Nephron (organoid): ENCODE results near the gene OTUD5.
"Not testable (repeated sequence)": the region's sequence is repeated elsewhere in the genome, so short reads cannot be mapped to it uniquely, and the experiment has no call there.

ENCODE experiments used
- H3K27ac Mint-ChIP-seq, 3 experiments: 2 replicates each; pipeline ENCODE4 v1.8.0; 2020; ENCODE audit warnings: mixed read lengths in 3 of 3, mild to moderate bottlenecking in 2 of 3, moderate library complexity in 1 of 3
- H3K27me3 Mint-ChIP-seq: 2 replicates; pipeline ENCODE4 v1.8.0; 2021; ENCODE audit warnings: low read depth, mild to moderate bottlenecking, moderate library complexity, mixed read lengths
- H3K36me3 Mint-ChIP-seq: 2 replicates; pipeline ENCODE4 v1.8.0; 2020; ENCODE audit warnings: low read depth, mixed read lengths
- H3K4me1 Mint-ChIP-seq: 2 replicates; pipeline ENCODE4 v1.8.0; 2020; ENCODE audit warnings: mixed read lengths
- H3K4me3 Mint-ChIP-seq, 3 experiments: 2 replicates each; pipeline ENCODE4 v1.8.0; 2020; ENCODE audit warnings: mild to moderate bottlenecking in 3 of 3, mixed read lengths in 3 of 3, moderate library complexity in 2 of 3
- H3K9me3 Mint-ChIP-seq: 2 replicates; pipeline ENCODE4 v1.8.0; 2020; ENCODE audit warnings: mixed read lengths
- CTCF ChIP-seq, 3 experiments: fragments of 200-600 bp; sonication (generic); IDR thresholded peaks; one replicate each; pipeline ENCODE4 v1.5.0; 2021; ENCODE audit warnings: antibody characterized with exemption in 3 of 3; ENCODE audit not compliant: unreplicated experiment in 3 of 3

OTUD5 gene

GRCh38 chrX:48989483-48989882 is 32.1 kb upstream of the OTUD5 start:
- H3K36me3 Mint-ChIP-seq: peaks cover 34% of the 10 kb centered on the region
- no peak overlapping the region for H3K27ac Mint-ChIP-seq
- no peaks in the 10 kb centered on the region for H3K27me3 Mint-ChIP-seq
- H3K4me3 Mint-ChIP-seq: no peak overlapping the region
- no peaks in the 10 kb centered on the region for H3K4me1 Mint-ChIP-seq
- peaks cover 9% of the 10 kb centered on the region for H3K9me3 Mint-ChIP-seq
- TF ChIP-seq CTCF (IDR thresholded peaks at IDR 0.05; ENCODE audit: unreplicated experiment in 3 of 3): no peak

- no peak for TF ChIP-seq CTCF (IDR thresholded peaks at IDR 0.05; ENCODE audit: unreplicated experiment in 3 of 3)
- Mint-ChIP-seq H3K36me3 (peaks cover 50% of the 10 kb centered on the region), H3K27ac (no peak overlapping the region), H3K27me3 (peaks cover 6% of the 10 kb centered on the region), H3K9me3 (peaks cover 12% of the 10 kb centered on the region), H3K4me3 (no peak overlapping the region), H3K4me1 (no peaks in the 10 kb centered on the region)
Observed at GRCh38 chrX:48983896-48984295, 26.5 kb upstream of the OTUD5 start.

- no peak for TF ChIP-seq CTCF (IDR thresholded peaks at IDR 0.05; ENCODE audit: unreplicated experiment in 3 of 3)
- Mint-ChIP-seq H3K4me1 (no peaks in the 10 kb centered on the region), H3K9me3 (peaks cover 14% of the 10 kb centered on the region), H3K36me3 (peaks cover 50% of the 10 kb centered on the region), H3K27me3 (peaks cover 6% of the 10 kb centered on the region), H3K27ac (no peak overlapping the region), H3K4me3 (no peak overlapping the region)
Observed at GRCh38 chrX:48983081-48983480, 25.7 kb upstream of the OTUD5 start.

GRCh38 chrX:48981178-48981577 is 23.8 kb upstream of the OTUD5 start:
- no peaks in the 10 kb centered on the region for H3K4me1 Mint-ChIP-seq
- no peak overlapping the region for H3K4me3 Mint-ChIP-seq
- no peak overlapping the region for H3K27ac Mint-ChIP-seq
- TF ChIP-seq CTCF (IDR thresholded peaks at IDR 0.05; ENCODE audit: unreplicated experiment in 3 of 3): no peak
- H3K36me3 Mint-ChIP-seq: peaks cover 51% of the 10 kb centered on the region
- peaks cover 6% of the 10 kb centered on the region for H3K27me3 Mint-ChIP-seq
- peaks cover 14% of the 10 kb centered on the region for H3K9me3 Mint-ChIP-seq

GRCh38 chrX:48980341-48980740 is 22.9 kb upstream of the OTUD5 start:
- H3K27me3 Mint-ChIP-seq: not testable (repeated sequence)
- peaks cover 53% of the 10 kb centered on the region for H3K36me3 Mint-ChIP-seq

GRCh38 chrX:48978226-48978625 is 20.8 kb upstream of the OTUD5 start:
- H3K27ac Mint-ChIP-seq: no peak overlapping the region
- H3K9me3 Mint-ChIP-seq: peaks cover 16% of the 10 kb centered on the region
- no peak for TF ChIP-seq CTCF (IDR thresholded peaks at IDR 0.05; ENCODE audit: unreplicated experiment in 3 of 3)
- no peaks in the 10 kb centered on the region for H3K27me3 Mint-ChIP-seq
- H3K36me3 Mint-ChIP-seq: peaks cover 46% of the 10 kb centered on the region
- peaks cover 2% of the 10 kb centered on the region for H3K4me1 Mint-ChIP-seq
- H3K4me3 Mint-ChIP-seq: no peak overlapping the region

More at GRCh38 chrX:48980341-48980740, 22.9 kb upstream of the OTUD5 start:
- H3K9me3 Mint-ChIP-seq: peaks cover 13% of the 10 kb centered on the region
- not testable (repeated sequence) for H3K4me1 Mint-ChIP-seq, H3K4me3 Mint-ChIP-seq, H3K27ac Mint-ChIP-seq
